Activated CD4-positive, alpha-beta T cell treated with anti-CD3 and anti-CD28 coated beads for 4 hours (primary cell): ENCODE data around the gene AXIN1.

Source experiments
- DNase-seq, 2 donors: peaks; one replicate each; pipeline ENCODE4 v3.0.0-alpha.2; 2020

AXIN1 gene

DNA sequence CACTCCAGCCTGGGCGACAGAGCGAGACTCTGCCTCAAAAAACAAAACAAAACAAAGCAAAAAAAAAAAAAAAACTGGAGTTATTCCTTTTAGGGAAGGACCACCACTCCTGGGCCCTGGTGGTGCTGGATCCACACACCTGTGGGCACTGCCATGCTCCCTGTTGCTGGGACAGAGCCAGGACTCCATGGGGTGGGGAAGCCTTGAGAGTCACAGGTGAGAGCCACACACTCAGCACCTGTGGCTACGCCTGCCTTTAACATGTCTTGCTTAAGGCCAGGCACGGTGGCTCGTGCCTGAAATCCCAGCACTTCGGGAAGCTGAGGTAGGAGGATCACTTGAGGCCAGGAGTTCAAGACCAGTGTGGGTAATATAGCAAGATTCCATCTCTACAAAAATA lies 51.3 kb downstream of the AXIN1 start:
- DNase-seq = no peak

DNA sequence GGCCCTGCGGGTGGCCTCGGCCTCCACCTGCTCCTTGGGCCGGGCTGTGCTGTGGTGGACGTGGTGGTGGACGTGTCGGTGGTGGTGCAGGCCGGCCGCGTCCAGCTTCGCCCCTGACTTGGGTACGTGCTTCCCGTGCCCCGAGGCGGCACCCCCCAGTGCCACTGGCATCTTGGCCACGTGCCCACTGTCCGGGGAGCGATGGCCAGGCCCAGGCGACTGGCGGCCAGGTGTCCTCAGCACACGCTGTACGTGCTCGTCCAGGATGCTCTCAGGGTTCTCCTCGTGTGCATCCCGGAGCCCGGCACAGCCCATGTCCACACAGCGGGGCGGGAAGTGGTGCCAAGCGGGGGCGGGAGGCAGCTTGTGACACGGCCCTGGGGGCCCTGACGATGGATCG lies 54.7 kb downstream of the AXIN1 start:
- no peak for DNase-seq

DNA sequence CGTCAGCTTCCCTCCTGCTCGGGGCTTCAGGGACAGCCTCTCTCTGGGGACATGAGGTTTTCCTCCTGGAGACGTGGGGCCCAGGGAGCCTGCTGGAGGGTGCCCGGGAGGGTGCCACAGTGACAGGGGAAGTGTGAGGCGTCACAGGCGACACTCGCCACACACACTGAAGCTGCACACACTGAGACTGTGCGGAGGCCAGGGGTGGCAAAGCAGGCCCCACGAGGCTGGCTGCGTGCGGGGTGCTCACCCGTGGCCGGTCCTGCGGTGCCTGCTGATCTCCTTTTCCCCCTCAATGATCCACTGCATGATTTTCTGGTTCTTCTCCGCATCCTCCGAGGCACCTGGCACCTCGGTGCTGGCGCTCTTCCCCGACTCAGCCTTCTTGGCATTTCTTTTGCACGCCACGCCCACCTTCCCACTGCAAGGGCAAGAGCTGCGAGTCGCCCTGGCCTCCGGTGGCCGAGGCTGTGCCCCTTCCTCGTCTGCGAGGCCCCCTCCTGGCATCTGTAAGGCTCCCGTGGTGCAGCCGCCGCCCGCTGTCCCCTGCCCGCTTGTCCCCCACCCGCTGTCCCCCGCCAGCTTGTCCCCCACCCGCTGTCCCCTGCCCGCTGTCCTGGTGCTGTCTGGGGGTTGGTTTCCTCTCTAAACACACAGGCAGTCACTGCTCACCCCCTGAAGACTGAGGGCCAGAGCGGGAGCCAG lies 55.6 kb downstream of the AXIN1 start:
- no peak for DNase-seq

DNA sequence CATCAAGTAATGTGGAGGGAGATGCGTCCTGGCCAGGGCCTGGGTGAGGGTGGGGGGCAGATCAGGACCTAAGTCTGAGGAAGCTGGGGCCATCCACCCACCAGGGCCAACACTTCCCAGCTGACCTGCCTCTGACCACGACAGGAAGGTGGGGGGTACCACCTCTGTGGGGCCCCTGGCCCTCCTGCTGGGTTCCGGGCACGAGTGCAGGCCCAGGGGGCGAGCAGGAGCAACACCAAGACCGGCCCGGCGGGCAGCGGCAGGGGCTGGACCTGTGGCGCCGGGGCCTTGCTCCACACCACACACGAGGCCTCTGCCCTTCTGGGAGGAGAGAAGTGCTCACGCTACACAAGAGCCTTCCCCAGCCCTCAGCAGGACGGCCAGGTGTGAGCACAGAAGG lies 56.2 kb downstream of the AXIN1 start:
- DNase-seq = no peak

DNA sequence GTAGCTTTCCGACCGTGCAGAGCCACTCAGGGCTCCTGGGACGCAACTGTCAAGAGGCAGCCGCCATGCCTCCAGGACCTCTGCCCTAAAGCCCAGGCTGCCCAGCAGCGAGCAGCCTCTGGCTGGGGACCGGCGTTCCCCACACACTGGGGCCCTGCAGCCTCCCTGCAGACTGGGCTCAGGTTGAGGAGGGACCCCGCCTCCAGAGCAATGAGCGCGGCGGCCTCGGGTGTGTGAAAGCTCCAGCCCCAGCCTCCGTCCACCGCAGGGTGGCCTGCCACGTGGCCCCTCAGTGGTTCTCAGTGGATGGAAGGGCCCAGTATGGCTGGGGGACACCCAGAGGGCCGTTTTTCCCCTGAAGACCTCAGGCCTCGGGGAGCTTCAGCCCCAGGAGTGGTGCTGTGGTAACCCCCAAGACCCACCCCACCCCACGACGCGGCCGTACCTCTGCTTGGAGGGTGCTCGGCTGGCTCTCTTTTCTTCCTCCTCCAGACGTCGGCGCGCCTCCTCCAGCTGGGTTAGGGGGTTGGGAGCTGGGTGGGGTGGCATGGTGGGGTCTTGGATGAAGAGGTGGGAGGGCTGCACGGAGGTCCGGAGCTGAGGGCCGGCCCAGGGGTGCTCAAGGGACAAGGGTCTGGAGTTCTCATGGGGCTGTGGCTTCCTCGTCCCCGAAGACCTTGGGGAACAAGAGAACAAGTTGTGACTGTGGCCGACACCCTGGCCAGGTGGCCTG lies 59.3 kb downstream of the AXIN1 start:
- no peak for DNase-seq

DNA sequence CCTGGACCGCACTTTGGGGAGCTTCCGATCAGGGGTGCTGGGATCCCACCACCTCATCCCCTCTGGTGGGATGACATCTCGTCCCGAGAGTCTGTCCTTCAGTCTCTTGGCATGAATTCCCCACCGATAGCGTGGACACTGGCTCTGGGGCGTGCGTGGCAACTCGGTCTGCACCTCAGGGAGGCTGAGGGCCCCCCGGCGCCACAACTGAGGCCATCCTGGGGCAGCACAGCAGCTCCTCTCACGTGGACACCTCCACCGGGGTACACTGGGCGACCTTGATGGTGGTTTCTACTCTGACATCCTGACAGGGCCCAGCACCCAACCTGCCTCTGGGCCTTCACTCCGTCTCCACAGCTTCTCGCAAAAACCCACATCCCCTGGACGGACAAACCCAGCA lies 61.0 kb downstream of the AXIN1 start:
- no peak for DNase-seq

DNA sequence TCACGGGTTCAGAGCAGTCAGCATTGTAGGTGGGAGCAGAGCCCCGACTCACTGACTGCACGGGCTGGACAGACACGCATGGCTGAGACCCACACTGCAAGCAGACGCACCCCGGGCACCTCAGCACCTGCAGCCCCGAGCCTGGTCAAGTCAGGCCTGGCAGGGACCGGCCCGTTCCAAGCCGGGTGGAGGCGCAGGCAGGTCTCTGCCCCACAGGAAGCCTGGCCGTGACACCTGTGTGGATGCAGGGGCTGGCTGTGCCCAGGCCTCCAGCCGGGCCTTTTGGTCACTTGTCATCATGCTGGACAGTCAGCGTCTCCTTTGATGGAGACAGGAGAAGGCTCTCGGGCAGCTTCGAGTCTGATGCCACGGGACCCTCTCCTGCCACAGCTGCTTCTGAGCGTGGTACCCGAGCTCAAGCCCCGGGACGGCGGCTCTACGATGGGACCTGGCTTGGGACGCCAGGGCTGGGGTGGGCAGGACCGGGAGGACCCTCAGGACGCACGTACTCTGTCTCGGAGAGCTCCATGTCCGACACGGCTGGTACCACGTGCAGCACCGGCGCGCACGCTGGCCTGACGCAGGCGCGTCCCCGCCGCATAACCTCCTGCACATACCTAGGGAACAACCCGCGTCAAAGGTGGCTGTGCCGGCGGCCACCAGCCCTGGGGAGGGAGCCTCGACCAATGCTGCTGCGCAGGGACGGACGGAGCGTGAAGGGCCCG lies 61.7 kb downstream of the AXIN1 start:
- DNase-seq = no peak

DNA sequence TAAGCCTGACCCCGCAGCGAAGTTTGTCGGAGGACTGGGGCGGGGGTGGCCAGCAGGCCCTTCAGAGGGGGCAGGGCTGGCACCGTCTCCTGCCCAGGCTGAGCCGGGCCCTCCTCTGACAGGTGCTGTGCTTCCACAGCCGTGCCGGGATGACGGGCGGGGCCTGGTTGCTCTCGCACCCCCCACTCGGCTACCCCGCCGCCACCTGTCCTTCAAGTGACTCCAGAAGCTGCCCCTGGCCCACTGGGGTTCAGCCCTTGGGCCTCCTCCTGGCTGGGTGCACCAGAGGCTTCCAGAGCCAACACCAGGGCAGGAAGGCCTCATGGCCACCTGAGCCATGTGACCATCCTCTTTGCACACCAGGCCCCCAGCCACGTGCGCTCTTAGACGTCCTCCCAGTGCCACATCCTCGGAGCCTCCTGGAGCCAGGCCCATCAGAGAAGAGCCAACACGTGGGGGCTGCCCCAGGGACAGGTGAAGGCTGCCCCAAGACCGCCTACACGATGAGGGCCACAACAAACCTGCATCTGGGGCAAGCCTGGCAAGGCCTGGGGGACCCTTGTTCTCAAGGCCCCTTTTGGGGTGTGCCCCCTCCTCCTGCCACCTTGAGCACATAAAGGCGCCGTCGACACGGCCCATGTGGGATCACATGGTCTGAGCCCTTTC lies 62.4 kb downstream of the AXIN1 start:
- DNase-seq = no peak

DNA sequence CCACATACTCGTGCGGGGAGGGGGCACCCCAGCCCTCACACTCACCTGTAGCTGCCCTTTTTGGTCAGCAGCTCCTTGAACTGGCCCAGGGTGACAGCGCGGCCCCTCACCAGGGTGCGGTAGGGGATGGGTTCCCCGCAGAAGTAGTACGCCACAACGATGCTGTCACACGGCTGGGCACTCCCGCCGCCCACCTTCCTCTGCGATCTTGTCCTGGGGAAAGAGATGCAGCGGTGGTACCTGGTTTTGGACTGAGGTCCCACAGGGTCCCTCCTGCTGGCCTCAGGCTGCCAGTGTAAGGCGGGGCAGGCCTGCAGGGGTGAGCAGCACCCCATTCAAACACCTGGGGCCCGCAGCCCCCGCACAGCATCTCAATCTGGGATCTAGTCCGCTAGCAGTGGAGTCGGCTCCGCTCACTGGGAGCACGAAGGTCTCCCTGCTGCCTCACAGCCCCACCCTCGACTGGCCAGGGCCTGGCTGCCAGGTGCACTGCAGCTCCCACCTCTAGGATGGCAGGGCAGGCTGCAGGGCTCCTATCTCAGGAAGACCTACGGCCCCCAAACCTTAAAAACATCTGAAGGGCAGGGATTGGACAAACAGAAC lies 63.0 kb downstream of the AXIN1 start:
- no peak for DNase-seq

DNA sequence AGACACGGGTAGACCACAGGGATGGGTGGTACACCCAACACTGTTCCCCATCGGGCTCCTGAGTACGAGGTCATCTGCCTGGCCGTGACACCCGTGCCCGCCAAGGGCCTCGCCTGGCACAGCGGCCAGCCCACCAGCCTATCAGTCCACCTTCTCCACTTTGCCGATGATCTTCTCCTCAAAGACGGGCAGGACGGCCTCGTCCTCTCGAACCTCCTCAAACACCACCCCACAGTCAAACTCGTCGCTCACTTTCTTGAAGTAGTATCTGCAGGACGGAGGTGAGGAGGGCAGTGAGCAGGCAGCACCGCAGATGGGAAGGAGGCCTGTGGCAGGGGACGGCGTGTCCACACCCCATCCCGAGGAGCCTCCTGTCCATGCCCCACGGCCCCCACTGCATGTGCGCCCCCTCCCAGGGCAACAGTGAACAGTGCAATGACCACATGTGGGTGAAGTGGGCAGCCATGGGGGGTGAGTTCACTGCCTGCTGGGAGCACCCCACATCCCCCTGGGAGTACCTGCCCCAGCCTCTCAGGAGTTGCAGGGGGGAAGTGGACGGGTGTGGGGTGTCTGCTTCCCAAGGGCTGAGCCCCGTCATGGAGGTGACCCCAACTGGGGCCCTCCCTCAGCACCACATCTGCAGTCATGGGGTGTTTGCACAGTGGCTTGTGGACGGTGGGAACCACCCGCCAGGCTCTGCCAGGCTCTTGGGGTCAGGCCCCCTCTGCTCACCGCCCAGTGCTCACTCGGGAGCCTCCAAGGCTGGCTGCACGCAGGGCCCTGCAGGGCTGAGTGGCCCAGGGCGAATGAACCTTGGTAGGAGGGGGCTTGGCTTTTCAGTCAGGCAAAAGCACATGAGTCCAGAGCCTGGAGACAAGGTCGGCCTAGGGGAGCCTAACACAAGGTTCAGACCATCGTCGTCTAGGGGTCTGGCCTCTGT lies 64.3 kb downstream of the AXIN1 start:
- no peak for DNase-seq

DNA sequence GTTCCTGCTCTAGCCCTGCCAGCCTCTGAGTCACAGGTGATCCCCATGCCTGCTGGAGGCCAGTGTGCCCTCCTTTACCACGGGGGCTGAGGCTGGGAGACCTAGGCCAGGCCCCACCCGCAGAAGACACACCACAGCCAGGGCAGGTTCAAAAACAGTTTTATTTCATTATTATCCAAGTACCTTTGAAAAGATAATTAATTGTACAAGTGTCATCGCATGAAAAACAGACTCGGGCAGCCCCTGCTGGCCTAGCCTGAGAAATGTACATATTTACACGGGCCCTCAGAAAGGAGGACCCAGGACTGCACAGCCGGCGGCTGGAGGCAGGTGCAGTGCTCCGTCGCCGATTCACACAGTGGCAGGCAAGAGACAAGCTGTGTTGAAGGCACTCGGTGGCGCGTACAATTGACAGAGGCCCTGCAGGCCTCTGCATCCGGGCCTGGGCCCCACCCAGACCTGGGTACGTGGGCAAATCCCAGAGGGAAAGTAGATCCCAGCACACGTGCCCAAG lies 65.2 kb downstream of the AXIN1 start:
- no peak for DNase-seq

DNA sequence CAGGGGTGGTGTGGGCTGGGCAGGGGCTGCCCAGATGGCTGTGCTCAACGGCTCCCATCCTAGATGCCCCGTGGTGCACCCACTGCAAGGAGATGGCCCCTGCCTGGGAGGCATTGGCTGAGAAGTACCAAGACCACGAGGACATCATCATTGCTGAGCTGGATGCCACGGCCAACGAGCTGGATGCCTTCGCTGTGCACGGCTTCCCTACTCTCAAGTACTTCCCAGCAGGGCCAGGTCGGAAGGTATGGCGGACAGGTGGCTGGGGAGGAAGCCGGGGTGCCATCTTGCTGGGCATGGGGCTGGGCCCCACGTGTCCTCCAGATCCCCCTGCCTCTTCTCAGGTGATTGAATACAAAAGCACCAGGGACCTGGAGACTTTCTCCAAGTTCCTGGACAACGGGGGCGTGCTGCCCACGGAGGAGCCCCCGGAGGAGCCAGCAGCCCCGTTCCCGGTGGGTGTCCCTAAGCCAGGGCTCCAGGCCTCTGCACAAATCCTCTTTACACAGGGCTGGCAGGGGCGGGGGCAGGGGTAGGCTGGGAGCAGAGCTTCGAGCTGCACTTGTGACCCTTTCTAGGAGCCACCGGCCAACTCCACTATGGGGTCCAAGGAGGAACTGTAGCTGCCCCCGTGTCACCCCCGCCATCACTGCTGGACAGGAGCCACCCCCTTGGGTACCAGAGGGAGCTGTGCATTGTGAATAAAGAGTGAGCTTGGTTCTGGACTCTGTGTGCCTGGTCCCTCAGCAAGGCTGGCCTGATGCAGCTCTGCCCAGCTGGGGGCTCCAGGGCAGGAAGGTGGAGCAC lies 65.8 kb downstream of the AXIN1 start:
- DNase-seq = no peak

DNA sequence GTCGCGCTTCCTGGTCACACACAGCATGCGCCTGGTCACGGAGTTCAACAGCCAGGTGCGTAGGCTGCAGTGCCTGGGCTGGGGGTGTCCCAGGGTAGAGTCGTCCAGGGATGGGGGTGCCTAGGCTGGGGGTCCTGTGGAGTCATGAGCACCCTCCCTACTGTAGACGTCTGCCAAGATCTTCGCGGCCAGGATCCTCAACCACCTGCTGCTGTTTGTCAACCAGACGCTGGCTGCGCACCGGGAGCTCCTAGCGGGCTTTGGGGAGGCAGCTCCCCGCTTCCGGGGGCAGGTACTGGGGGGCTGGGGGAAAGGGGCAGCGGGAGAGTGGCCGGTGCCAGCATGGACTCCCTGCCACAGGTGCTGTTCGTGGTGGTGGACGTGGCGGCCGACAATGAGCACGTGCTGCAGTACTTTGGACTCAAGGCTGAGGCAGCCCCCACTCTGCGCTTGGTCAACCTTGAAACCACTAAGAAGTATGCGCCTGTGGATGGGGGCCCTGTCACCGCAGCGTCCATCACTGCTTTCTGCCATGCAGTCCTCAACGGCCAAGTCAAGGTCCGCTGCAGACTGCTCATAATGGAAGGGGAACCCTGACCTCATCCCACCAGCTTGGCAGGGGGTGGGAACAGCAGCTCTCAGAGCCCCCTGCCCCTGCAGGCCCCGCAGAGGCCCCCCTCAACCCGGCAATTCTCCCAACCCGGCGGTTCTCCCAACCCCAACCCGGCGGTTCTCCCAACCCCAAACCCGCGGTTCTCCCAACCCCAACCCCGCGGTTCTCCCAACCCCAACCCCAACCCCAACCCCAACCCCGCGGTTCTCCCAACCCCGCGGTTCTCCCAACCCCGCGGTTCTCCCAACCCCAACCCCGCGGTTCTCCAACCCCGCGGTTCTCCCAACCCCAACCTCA lies 67.1 kb downstream of the AXIN1 start:
- DNase-seq = no peak

DNA sequence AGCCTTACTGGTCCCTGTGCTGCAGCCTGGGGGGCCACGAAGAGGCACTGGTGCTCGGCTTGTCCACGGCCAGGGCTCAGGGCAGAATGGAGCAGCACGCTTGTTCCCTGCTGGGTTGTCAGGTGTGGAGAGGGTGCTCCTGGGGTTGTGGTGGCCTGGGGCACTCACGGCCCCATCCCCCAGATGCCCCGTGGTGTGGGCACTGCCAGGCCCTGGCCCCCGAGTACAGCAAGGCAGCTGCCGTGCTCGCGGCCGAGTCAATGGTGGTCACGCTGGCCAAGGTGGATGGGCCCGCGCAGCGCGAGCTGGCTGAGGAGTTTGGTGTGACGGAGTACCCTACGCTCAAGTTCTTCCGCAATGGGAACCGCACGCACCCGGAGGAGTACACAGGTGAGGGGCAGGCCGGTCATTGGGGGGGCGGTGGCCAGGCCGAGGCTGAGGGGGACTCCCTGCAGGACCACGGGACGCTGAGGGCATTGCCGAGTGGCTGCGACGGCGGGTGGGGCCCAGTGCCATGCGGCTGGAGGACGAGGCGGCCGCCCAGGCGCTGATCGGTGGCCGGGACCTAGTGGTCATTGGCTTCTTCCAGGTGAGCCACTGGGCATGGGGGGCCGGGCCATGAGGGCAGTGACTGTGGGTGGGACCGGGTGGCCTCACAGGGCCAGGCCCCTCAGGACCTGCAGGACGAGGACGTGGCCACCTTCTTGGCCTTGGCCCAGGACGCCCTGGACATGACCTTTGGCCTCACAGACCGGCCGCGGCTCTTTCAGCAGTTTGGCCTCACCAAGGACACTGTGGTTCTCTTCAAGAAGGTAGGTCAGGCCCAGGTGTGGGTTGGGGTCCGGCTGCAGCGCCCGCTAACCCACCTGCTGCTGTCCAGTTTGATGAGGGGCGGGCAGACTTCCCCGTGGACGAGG lies 68.1 kb downstream of the AXIN1 start:
- no peak for DNase-seq

DNA sequence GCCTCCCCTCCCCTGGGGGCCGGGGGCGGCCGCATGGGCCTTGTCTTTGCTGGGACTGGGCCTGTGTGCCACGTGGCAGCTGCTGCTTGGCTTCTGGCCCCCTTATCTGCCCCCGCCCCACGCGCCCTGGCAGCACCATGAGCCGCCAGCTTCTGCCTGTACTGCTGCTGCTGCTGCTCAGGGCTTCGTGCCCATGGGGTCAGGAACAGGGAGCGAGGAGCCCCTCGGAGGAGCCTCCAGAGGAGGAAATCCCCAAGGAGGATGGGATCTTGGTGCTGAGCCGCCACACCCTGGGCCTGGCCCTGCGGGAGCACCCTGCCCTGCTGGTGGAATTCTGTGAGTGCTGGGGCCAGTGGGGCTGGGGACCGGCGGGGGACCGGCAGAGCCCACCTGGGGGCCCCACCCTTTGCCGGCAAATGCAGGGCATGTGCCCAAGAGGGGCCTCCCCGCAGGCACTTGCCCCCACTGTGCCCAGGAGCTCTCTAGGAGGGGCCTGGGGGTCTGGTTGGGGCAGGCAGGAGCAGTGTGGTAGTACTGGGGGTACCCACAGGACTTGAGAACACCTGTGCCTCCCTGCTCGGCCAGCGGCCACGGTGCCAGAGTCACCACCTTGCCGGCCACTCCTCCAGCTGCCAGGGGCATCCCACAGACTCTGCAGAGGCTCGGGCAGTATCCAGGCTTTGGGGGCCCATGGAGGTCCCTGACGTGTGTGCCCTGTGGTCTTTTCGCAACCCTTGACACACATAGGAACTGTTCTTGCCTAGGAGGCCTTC lies 69.3 kb downstream of the AXIN1 start, which contains the start of gene PDIA2:
PDIA2 (plus strand) TSS at position 132 of the 773 bp plus-strand sequence; CDS start at position 138, 6 bp downstream.
- no peak for DNase-seq

DNA sequence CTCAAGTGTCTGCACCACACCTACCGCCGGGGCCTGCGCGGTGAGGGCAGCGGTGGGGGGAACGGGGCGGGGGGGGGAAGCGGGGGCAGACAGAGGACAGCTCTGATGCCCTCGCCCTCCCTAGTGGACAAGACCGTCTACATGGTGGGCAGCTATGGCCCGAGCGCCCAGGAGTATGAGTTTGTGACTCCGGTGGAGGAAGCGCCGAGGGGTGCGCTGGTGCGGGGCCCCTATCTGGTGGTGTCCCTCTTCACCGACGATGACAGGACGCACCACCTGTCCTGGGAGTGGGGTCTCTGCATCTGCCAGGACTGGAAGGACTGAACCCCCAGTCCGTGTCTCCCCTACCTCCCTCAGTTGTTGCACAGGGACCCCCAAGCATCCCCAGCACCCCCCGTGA lies 70.0 kb downstream of the AXIN1 start:
- DNase-seq = no peak

DNA sequence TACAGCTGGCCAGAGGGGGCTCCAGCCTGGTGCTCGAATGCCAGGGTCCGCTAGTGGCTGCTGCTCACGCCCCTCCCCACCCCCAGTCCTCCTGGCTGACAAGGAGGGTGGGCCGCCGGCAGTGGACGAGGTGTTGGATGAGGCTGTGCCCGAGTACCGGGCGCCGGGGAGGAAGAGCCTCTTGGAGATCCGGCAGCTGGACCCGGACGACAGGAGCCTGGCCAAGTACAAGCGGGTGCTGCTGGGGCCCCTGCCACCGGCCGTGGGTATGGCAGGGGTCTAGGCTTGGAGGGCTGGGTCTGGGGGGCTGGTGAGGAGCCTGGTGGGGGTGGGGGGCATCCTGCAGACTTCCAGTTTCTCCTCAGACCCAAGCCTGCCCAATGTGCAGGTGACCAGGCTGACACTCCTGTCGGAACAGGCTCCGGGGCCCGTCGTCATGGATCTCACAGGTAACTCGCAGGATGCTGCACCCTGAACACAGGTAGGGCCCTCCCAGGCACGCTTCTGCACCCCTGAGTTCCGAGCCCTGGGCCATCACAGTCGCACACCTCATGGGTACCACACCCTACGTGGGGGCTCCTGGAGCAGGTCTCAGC lies 70.8 kb downstream of the AXIN1 start:
- DNase-seq = no peak
